Limb (tissue), 2 donors: Measurements from ENCODE around the gene POFUT1.
"Not testable (repeated sequence)": the region's sequence is repeated elsewhere in the genome, so short reads cannot be mapped to it uniquely, and the experiment has no call there.

ENCODE experiments used
- DNase-seq, 2 donors: peaks; one replicate each; pipeline ENCODE4 v3.0.0-alpha.2; 2016; ENCODE audit errors: extremely low spot score in 2 of 2

POFUT1 gene

DNA sequence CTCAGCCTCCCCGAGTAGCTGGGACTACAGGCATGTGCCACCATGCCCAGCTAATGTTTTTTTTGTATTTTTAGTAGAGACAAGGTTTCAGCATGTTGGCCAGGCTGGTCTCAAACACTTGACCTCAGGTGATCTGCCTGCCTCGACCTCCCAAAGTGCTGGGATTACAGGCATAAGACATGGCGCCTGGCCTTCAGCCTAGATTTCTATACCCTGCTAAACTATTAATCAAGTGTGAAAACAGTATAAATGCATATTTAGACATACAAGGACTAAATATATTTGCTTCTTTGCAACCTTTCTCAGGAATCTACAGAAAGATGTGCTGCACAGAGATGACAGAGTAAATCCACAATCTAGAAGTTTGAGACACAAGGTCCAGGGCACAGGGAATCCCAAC is 67.5 kb downstream of the POFUT1 start:
- not testable (repeated sequence) for DNase-seq

- peak; percentile 88 to 89 for DNase-seq
These were observed 69.9 kb downstream of the POFUT1 start, which contains the start of gene KIF3B for GRCh38 chr20:32277361-32278198. TSS of gene KIF3B (plus strand) at chr20:32277651. CDS start at chr20:32309778, 32,127 bp downstream.

- DNase-seq = no peak
These were observed 70.5 kb downstream of the POFUT1 start for GRCh38 chr20:32278199-32278643.

- no peak for DNase-seq
These were observed 74.0 kb downstream of the POFUT1 start for GRCh38 chr20:32281711-32282110.

DNA sequence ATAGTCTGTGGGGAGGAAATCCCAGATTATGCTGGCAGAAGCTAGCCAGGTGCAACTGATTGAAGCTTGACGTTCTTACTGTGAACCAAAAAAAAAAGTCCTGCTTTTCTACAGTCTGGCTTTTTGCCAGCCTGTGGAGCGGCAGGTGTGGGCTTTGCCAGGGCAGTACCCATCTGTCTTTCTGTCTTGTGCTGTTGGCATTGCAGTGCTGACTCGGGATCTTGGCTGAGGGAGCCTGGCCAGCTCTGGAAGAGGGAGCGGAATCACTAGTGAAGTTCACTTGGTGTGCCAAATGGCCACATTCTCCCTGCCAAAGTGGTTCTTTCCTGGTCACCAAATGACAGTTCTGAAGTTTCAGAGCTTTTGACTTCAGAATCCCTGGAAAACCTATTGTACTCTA is 74.8 kb downstream of the POFUT1 start:
- DNase-seq = no peak

DNA sequence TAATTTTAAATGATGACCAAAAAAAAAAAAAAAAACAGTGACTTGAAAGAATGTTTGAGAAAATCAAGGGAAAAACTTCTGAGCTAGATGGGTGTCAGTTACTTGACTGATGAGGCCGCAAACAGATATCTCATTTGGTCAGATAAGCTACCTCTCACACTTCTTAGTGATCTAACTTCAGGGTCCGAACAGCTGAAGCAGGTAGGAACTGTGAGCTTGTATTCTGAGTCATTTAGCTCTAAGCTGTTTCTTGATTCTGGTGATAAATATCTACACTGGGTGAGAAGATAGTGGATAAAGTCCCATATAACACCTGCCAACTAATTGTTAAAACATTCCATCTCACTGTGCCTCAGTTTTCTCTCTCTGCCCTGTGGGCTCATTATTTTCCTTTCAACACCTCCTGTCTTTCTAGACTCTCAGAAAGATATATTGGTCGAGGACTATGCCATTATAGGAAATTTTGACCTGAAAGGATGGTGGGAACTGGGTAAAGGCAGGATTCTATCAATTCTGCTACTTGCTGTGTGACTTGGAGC is 77.5 kb downstream of the POFUT1 start:
- no peak for DNase-seq

DNA sequence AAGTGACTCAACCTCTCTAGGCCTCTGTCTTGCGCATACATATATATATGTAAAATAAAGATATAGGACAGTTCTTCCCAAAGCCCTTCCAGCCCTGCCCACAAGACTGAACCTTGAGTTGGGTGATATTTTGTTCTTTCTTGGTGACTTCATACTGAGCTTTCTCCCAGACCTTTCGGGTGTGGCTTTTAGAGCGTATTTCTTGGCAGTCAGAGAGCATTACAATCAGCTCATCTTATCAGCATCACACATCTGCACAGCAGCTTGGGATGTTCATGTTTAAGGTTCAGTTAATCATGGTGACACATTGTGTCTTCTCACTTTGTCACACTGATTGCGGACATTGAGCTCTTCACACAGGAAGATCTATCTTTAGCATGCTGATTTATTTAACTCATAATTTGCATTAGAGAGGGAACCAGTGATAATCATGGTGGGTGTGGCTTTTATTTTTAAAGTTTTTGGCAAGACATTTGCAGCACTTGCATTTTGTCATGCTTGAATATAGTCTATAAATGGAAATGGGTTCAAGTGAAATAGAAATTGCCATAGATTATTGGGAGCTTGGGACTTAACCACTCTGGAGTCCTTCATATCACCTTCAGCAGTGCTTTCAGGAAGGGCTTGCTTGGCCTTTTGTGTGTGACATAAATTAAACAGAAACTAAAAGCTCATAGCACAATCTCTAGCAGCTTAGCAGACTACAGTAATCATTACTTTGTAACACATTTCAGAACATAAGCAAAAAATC is 78.1 kb downstream of the POFUT1 start:
- peak in 1 of 2 donors; percentile 19 for DNase-seq

DNA sequence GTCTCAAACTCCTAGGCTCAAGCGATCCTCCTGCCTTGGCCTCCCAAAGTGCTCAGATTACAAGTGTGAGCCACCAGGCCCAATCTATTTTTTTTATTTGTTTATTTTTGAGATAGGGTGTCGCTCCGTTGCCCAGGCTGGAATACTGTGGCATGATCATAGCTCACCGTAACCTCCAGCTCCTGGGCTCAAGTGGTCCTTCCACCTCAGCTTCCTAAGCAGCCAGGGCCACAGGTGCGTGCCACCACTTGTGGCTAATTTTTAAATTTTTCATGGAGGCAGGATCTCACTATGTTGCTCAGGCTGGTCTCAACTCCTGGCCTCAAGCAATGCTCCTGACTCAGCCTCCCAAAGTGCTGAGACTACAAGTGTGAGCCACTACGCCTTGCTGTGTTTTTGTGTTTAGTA is 79.6 kb downstream of the POFUT1 start:
- DNase-seq = no peak
